HG03521 (cell line): Measurements from ENCODE around the gene HACL1.
"Not testable (repeated sequence)": the region's sequence is repeated elsewhere in the genome, so short reads cannot be mapped to it uniquely, and the experiment has no call there.

Experiments
- ATAC-seq: cut with Tn5 transposase; IDR thresholded peaks from one replicate; pipeline ENCODE4 v1.9.1; 2021; ENCODE audit warnings: mild to moderate bottlenecking, moderate library complexity; ENCODE audit not compliant: unreplicated experiment

Gene HACL1

GRCh38 chr3:15585111-15585845 lies 16.1 kb downstream of the HACL1 start:
- no peak for ATAC-seq

GRCh38 chr3:15581471-15582394 lies 19.6 kb downstream of the HACL1 start:
- no peak for ATAC-seq

- ATAC-seq, result no peak
These were observed 22.3 kb downstream of the HACL1 start for GRCh38 chr3:15579051-15579450.

GRCh38 chr3:15578289-15578867 lies 23.0 kb downstream of the HACL1 start:
- no peak for ATAC-seq

GRCh38 chr3:15576475-15576874 lies 24.9 kb downstream of the HACL1 start:
- ATAC-seq, result no peak

GRCh38 chr3:15575446-15575845 lies 25.9 kb downstream of the HACL1 start:
- no peak for ATAC-seq

GRCh38 chr3:15572138-15572537 lies 29.2 kb downstream of the HACL1 start:
- no peak for ATAC-seq

- no peak for ATAC-seq
These were observed 38.2 kb downstream of the HACL1 start for GRCh38 chr3:15563190-15563589.

- ATAC-seq, result no peak
These were observed 38.8 kb downstream of the HACL1 start for GRCh38 chr3:15562560-15562959.

GRCh38 chr3:15558581-15558980 lies 42.8 kb downstream of the HACL1 start:
- ATAC-seq, result no peak

- peak; percentile 69 for ATAC-seq
These were observed 43.8 kb downstream of the HACL1 start for GRCh38 chr3:15557511-15557946.

- peak; percentile 82 for ATAC-seq
These were observed 44.9 kb downstream of the HACL1 start for GRCh38 chr3:15556512-15556911.

GRCh38 chr3:15553749-15554148 lies 47.6 kb downstream of the HACL1 start:
- ATAC-seq, result no peak

GRCh38 chr3:15551902-15552301 lies 49.5 kb downstream of the HACL1 start:
- ATAC-seq, result no peak

- ATAC-seq, result no peak
These were observed 51.5 kb downstream of the HACL1 start for GRCh38 chr3:15549846-15550245.

GRCh38 chr3:15542614-15543013 lies 58.8 kb downstream of the HACL1 start:
- ATAC-seq, result no peak

- ATAC-seq, result no peak
These were observed 60.0 kb downstream of the HACL1 start for GRCh38 chr3:15541371-15541770.

- ATAC-seq, result no peak
These were observed 62.3 kb downstream of the HACL1 start for GRCh38 chr3:15539066-15539465.

GRCh38 chr3:15538345-15538744 lies 63.0 kb downstream of the HACL1 start:
- no peak for ATAC-seq

- ATAC-seq, result no peak
These were observed 64.5 kb downstream of the HACL1 start for GRCh38 chr3:15536856-15537255.

GRCh38 chr3:15535732-15536131 lies 65.6 kb downstream of the HACL1 start:
- no peak for ATAC-seq

- not testable (repeated sequence) for ATAC-seq
These were observed 68.8 kb downstream of the HACL1 start for GRCh38 chr3:15532614-15533013.
